GM18861 (cell line): ENCODE measurements around the gene DMRTB1.

Experiments
- ATAC-seq: cut with Tn5 transposase; IDR thresholded peaks from one replicate; pipeline ENCODE4 v1.9.1; 2021; ENCODE audit not compliant: unreplicated experiment

Gene DMRTB1

GRCh38 chr1:53462769-53463501 lies 3.7 kb downstream of the DMRTB1 start:
- ATAC-seq = no peak

- ATAC-seq = no peak
Measured at GRCh38 chr1:53463961-53464899, 5.0 kb downstream of the DMRTB1 start.

- no peak for ATAC-seq
Measured at GRCh38 chr1:53465023-53465957, 6.1 kb downstream of the DMRTB1 start.

GRCh38 chr1:53467391-53467790 lies 8.2 kb downstream of the DMRTB1 start:
- no peak for ATAC-seq

- ATAC-seq = no peak
Measured at GRCh38 chr1:53468374-53468773, 9.2 kb downstream of the DMRTB1 start.

GRCh38 chr1:53469373-53469772 lies 10.2 kb downstream of the DMRTB1 start:
- ATAC-seq = no peak

- ATAC-seq = no peak
Measured at GRCh38 chr1:53470155-53470554, 11.0 kb downstream of the DMRTB1 start.

- no peak for ATAC-seq
Measured at GRCh38 chr1:53470584-53470983, 11.4 kb downstream of the DMRTB1 start.

GRCh38 chr1:53471000-53471399 lies 11.8 kb downstream of the DMRTB1 start:
- no peak for ATAC-seq

- ATAC-seq = no peak
Measured at GRCh38 chr1:53473463-53473862, 14.3 kb downstream of the DMRTB1 start.

GRCh38 chr1:53475664-53476063 lies 16.5 kb downstream of the DMRTB1 start:
- no peak for ATAC-seq

- no peak for ATAC-seq
Measured at GRCh38 chr1:53476579-53476978, 17.4 kb downstream of the DMRTB1 start.

- no peak for ATAC-seq
Measured at GRCh38 chr1:53477651-53478501, 18.7 kb downstream of the DMRTB1 start.

- no peak for ATAC-seq
Measured at GRCh38 chr1:53478502-53478818, 19.3 kb downstream of the DMRTB1 start.

- ATAC-seq = no peak
Measured at GRCh38 chr1:53480678-53481077, 21.5 kb downstream of the DMRTB1 start.

- ATAC-seq = no peak
Measured at GRCh38 chr1:53481456-53481855, 22.3 kb downstream of the DMRTB1 start.

- ATAC-seq = no peak
Measured at GRCh38 chr1:53482441-53483153, 23.4 kb downstream of the DMRTB1 start.

- no peak for ATAC-seq
Measured at GRCh38 chr1:53483170-53483569, 24.0 kb downstream of the DMRTB1 start.

GRCh38 chr1:53483656-53484055 lies 24.5 kb downstream of the DMRTB1 start:
- ATAC-seq = no peak
